Subcutaneous adipose tissue (tissue), 4 donors: ENCODE measurements around the gene LRRC18. TPM values are rescaled to one million over a fixed set of nuclear protein-coding genes. Genes with fewer than 3 reads are reported as not detected.

Experiments
- CTCF ChIP-seq: fragments of 450-650 bp; IDR thresholded peaks from one replicate; pipeline ENCODE4 v1.5.1; 2016; ENCODE audit warnings: low read depth, mild to moderate bottlenecking, control low read depth, antibody characterized with exemption, moderate library complexity
- total RNA-seq, 4 donors: library from RNA; depleted of rRNA; stranded (reverse); fragments of >200 nt; gene quantifications; one replicate each; pipeline ENCODE4 v1.1.0, GENCODE V29; 2016

The LRRC18 gene
- total RNA-seq, 4 donors from 2014 or later = not detected

DNA sequence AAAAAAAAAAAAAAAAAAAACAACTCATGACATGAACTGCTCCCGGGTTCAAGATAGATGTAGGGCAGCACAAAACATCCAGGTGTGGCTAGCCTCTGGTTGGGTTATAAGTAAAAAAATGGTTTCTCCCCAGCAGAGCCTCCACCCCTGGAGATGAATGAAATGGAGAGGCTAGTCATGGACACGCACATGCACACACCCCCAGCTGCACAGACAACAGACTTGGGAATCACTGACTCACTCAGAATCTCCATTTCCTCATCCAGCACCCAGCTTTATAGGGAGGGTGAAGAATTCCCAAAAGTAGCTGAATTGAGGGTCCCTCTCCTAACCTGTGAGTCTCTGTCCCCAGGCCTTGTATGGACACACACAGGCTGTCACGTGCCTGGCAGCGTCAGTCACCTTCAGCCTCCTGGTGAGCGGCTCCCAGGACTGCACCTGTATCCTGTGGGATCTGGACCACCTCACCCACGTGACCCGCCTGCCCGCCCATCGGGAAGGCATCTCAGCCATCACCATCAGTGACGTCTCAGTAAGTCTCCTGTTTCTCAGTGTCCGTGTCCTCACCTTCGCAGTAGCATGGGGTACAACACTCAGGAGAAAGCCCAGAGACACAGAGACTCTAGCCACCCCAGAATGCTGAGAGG is 35.0 kb upstream of the LRRC18 start:
- no peak for TF ChIP-seq CTCF

DNA sequence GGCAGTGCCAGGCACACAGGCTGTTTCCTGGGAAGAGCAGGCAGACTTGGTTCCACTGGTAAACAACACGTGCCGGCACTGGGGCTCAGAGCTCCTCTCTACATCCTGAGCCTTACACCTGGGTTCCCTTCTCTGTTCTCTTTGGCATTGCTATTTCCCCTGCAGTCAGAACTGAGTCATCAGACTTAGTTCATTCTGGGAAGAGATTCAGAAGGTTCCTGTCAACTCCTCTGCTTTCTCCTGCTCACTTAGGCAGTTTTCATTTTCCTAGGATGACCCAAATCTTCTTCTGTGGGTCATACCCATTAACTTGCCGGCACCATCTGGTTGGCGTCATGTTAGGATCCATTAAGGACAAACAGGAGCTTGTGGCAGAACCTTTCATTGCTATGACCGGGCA is 33.4 kb upstream of the LRRC18 start:
- no peak for TF ChIP-seq CTCF

DNA sequence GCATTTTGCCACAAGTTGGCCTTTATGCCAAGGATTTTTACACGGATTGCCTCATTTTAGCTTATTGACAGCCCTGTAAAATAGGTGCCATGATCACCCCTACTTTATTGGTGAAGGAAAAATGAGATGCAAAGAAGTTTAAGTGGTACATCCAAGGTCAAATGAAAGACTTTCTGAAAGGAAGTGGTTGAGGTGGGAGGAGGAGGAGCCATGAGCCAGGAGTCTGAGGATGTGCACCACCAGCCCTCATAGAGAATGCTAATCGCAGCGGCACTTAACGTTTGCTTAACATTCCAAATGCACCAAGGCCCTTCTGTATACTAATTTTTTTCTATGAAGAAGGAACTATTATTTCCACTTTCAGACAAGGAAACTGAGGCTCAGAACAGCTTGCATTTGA is 31.0 kb upstream of the LRRC18 start:
- no peak for TF ChIP-seq CTCF

DNA sequence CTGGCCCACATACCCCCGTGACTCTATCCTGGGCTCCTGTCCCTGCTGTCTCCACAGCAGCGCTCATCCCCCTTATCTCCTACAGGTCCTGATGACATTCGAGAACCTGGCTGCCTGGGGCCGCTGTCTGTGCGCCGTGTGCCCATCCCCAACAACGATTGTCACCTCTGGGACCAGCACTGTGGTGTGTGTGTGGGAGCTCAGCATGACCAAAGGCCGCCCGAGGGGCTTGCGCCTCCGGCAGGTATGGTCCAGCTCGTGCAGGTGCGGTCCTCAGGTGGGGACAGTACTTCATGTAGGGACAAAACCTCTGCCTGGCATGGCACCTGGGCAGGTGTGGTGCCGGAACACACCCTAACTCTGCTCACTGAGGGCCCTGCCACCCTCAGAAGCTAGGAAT is 30.4 kb upstream of the LRRC18 start:
- no peak for TF ChIP-seq CTCF

- TF ChIP-seq CTCF = no peak
These were observed 28.4 kb upstream of the LRRC18 start for GRCh38 chr10:48968036-48968435.

- TF ChIP-seq CTCF = no peak
These were observed 25.8 kb upstream of the LRRC18 start for GRCh38 chr10:48965460-48965859.

GRCh38 chr10:48964038-48964437 is 24.4 kb upstream of the LRRC18 start:
- TF ChIP-seq CTCF = no peak
